HEK293 (cell line): ENCODE measurements around the gene LGALS4.

Experiments
- CTCF ChIA-PET: fragments of 350-600 bp; formaldehyde crosslinking; extraction: SDS; loops from one replicate; lab custom pipeline; 2021; ENCODE audit warnings: antibody characterized with exemption; lab: Yijun Ruan, JAX
- POLR2A ChIA-PET: fragments of 300-600 bp; formaldehyde crosslinking; extraction: SDS; loops from one replicate; lab custom pipeline; 2020; ENCODE audit warnings: antibody characterized with exemption, inconsistent platforms; lab: Yijun Ruan, JAX
- H3K27ac ChIP-seq: fragments of 200-500 bp; sonication (Bioruptor generic); 2 replicates; pipeline ENCODE4 v1.5.1; 2014; ENCODE audit warnings: low read depth, low read length, control low read depth, inconsistent platforms; ENCODE audit errors: extremely low read depth
- H3K36me3 ChIP-seq, 2 experiments: fragments of 200-500 bp in 1 of 2; sonication (Bioruptor generic) in 1 of 2; 1 replicate in 1 of 2; 2 replicates in 1 of 2; pipeline ENCODE4 v1.5.1; 2014 to 2017; ENCODE audit warnings: inconsistent platforms in 2 of 2, low read length in 2 of 2; ENCODE audit not compliant: control insufficient read depth in 2 of 2, insufficient read depth in 1 of 2
- H3K4me1 ChIP-seq: fragments of 200-500 bp; sonication (Bioruptor generic); 2 replicates; pipeline ENCODE4 v1.5.1; 2014; ENCODE audit warnings: mild to moderate bottlenecking, low read length, inconsistent platforms; ENCODE audit not compliant: control insufficient read depth, insufficient read depth
- H3K4me3 ChIP-seq: 2 replicates; pipeline ENCODE4 v1.5.1; 2011; ENCODE audit warnings: low read depth, mild to moderate bottlenecking, control low read depth, low read length, moderate library complexity
- H3K9me3 ChIP-seq: fragments of 200-500 bp; sonication (Bioruptor generic); 2 replicates; pipeline ENCODE4 v1.5.1; 2014; ENCODE audit warnings: low read depth, low read length, inconsistent platforms; ENCODE audit not compliant: control insufficient read depth, insufficient read depth
- FEZF1 ChIP-seq: fragments of 450-650 bp; formaldehyde crosslinking; IDR thresholded peaks from 2 replicates; pipeline ENCODE4 v1.5.1; 2016; ENCODE audit warnings: missing biosample characterization, missing genetic modification characterization
- GLIS1 ChIP-seq: fragments of 450-650 bp; formaldehyde crosslinking; IDR thresholded peaks from 2 replicates; pipeline ENCODE4 v1.5.1; 2016; ENCODE audit warnings: missing biosample characterization, missing genetic modification characterization
- GLIS2 ChIP-seq: fragments of 450-650 bp; formaldehyde crosslinking; IDR thresholded peaks from 2 replicates; pipeline ENCODE4 v1.5.1; 2016; ENCODE audit warnings: missing biosample characterization, missing genetic modification characterization
- KLF1 ChIP-seq: fragments of 450-650 bp; formaldehyde crosslinking; IDR thresholded peaks from 2 replicates; pipeline ENCODE4 v1.5.1; 2016; ENCODE audit warnings: missing biosample characterization, missing genetic modification characterization
- SP7 ChIP-seq: fragments of 450-650 bp; formaldehyde crosslinking; IDR thresholded peaks from 2 replicates; pipeline ENCODE4 v1.5.1; 2016; ENCODE audit warnings: missing biosample characterization, missing genetic modification characterization
- ZBTB20 ChIP-seq: fragments of 450-650 bp; formaldehyde crosslinking; IDR thresholded peaks from 2 replicates; pipeline ENCODE4 v1.5.1; 2016; ENCODE audit warnings: missing biosample characterization, missing genetic modification characterization
- ZBTB21 ChIP-seq: fragments of 450-650 bp; formaldehyde crosslinking; IDR thresholded peaks from 2 replicates; pipeline ENCODE4 v1.5.1; 2017; ENCODE audit warnings: missing biosample characterization, missing genetic modification characterization
- ZBTB48 ChIP-seq: fragments of 450-650 bp; formaldehyde crosslinking; IDR thresholded peaks from 2 replicates; pipeline ENCODE4 v1.5.1; 2016; ENCODE audit warnings: missing biosample characterization, missing genetic modification characterization
- ZFHX2 ChIP-seq: fragments of 450-650 bp; formaldehyde crosslinking; conservative IDR thresholded peaks from 2 replicates; pipeline ENCODE4 v1.5.1; 2016; ENCODE audit warnings: missing biosample characterization, missing genetic modification characterization
- ZIC2 ChIP-seq: fragments of 450-650 bp; formaldehyde crosslinking; IDR thresholded peaks from 2 replicates; pipeline ENCODE4 v1.5.1; 2016; ENCODE audit warnings: missing biosample characterization, missing genetic modification characterization
- ZNF121 ChIP-seq: fragments of 450-650 bp; formaldehyde crosslinking; IDR thresholded peaks from 2 replicates; pipeline ENCODE4 v1.5.1; 2016; ENCODE audit warnings: missing biosample characterization, missing genetic modification characterization
- ZNF16 ChIP-seq: fragments of 450-650 bp; formaldehyde crosslinking; IDR thresholded peaks from 2 replicates; pipeline ENCODE4 v1.5.1; 2016; ENCODE audit warnings: low read depth, missing biosample characterization, missing genetic modification characterization
- ZNF174 ChIP-seq: fragments of 450-650 bp; formaldehyde crosslinking; IDR thresholded peaks from 2 replicates; pipeline ENCODE4 v1.5.0; 2017; ENCODE audit warnings: missing biosample characterization, mild to moderate bottlenecking, missing genetic modification characterization
- ZNF23 ChIP-seq: fragments of 450-650 bp; formaldehyde crosslinking; IDR thresholded peaks from 2 replicates; pipeline ENCODE4 v1.5.1; 2016; ENCODE audit warnings: missing biosample characterization, missing genetic modification characterization, borderline replicate concordance
- ZNF335 ChIP-seq: fragments of 450-650 bp; formaldehyde crosslinking; conservative IDR thresholded peaks from 2 replicates; pipeline ENCODE4 v1.5.1; 2016; ENCODE audit warnings: missing biosample characterization, missing genetic modification characterization
- ZNF510 ChIP-seq: fragments of 450-650 bp; formaldehyde crosslinking; IDR thresholded peaks from 2 replicates; pipeline ENCODE4 v1.5.1; 2018; ENCODE audit warnings: mild to moderate bottlenecking, missing genetic modification characterization, missing biosample characterization; ENCODE audit not compliant: insufficient replicate concordance
- ZNF530 ChIP-seq: fragments of 450-650 bp; formaldehyde crosslinking; IDR thresholded peaks from 2 replicates; pipeline ENCODE4 v1.5.1; 2016; ENCODE audit warnings: low read depth, missing biosample characterization, missing genetic modification characterization
- ZNF544 ChIP-seq: fragments of 450-650 bp; formaldehyde crosslinking; IDR thresholded peaks from 2 replicates; pipeline ENCODE4 v1.5.0; 2017; ENCODE audit warnings: missing biosample characterization, missing genetic modification characterization
- ZNF571 ChIP-seq: fragments of 450-650 bp; formaldehyde crosslinking; IDR thresholded peaks from 2 replicates; pipeline ENCODE4 v1.5.0; 2017; ENCODE audit warnings: missing biosample characterization, missing genetic modification characterization
- ZNF596 ChIP-seq: fragments of 450-650 bp; IDR thresholded peaks from 2 replicates; pipeline ENCODE4 v1.5.0; 2018; ENCODE audit warnings: missing biosample characterization, mild to moderate bottlenecking, missing genetic modification characterization, moderate library complexity
- ZNF792 ChIP-seq: fragments of 450-650 bp; formaldehyde crosslinking; IDR thresholded peaks from 2 replicates; pipeline ENCODE4 v1.5.1; 2016; ENCODE audit warnings: missing biosample characterization, missing genetic modification characterization
- ZNF830 ChIP-seq: fragments of 450-650 bp; IDR thresholded peaks from 2 replicates; pipeline ENCODE4 v1.5.0; 2018; ENCODE audit warnings: missing biosample characterization, missing genetic modification characterization, low read depth, mild to moderate bottlenecking, moderate library complexity
- ZSCAN16 ChIP-seq: fragments of 450-650 bp; formaldehyde crosslinking; IDR thresholded peaks from 2 replicates; pipeline ENCODE4 v1.5.1; 2016; ENCODE audit warnings: missing biosample characterization, missing genetic modification characterization
- TF ChIP-seq, protein P1 (sequence below): fragments of 450-650 bp; formaldehyde crosslinking; IDR thresholded peaks from 2 replicates; pipeline ENCODE4 v1.5.1; 2016; ENCODE audit warnings: missing biosample characterization, missing genetic modification characterization
- TF ChIP-seq, protein P2 (sequence below): fragments of 450-650 bp; formaldehyde crosslinking; IDR thresholded peaks from 2 replicates; pipeline ENCODE4 v1.5.1; 2016; ENCODE audit warnings: missing biosample characterization, missing genetic modification characterization
- TF ChIP-seq, protein P3 (sequence below): fragments of 450-650 bp; IDR thresholded peaks from 2 replicates; pipeline ENCODE4 v1.5.1; 2018; ENCODE audit warnings: missing biosample characterization, mild to moderate bottlenecking, missing genetic modification characterization
- TF ChIP-seq, protein P4 (sequence below): fragments of 450-650 bp; formaldehyde crosslinking; IDR thresholded peaks from 2 replicates; pipeline ENCODE4 v1.5.1; 2017; ENCODE audit warnings: missing biosample characterization, missing genetic modification characterization

LGALS4 gene

DNA sequence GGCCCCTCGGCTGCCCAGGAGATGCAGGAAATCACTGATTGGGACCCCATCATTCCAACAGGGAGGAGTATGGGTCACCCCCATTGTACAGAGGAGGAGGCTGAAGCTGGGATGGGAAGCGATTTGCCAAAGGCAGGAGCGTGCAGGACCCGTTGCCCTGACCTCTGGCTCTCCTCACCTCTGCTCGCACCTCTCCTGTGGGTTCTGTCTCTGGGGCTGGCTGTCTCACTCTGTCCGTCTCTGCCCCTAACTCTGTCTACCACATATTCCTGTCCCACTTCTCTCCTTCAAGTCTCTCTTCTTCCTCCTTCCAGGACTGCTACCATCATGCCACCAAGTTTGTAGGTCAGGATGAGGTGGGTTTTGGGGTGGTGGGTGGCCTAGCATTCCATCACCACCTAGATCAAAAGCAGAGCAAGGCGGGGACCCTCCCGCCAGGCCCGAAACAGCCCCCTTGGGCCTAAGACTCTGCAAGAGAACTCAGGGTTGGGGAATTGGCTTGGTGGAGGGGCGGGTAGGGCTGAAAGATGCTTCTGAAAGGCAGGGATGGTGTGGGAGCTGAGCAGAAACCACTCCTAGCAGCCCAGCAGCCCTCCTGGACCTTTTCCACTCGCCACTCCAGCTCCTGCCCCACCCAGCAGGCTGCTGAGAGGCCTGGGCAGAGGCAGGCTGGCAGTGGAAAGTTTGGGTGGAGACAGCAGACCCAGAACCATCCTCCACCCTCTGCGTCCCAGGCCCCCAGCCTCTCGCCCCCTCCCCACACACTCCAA, 38.4 kb downstream of the LGALS4 start:
- TF ChIP-seq ZBTB48: no peak; the same call in 1 of the 2 replicates
- TF ChIP-seq, protein P1, sequence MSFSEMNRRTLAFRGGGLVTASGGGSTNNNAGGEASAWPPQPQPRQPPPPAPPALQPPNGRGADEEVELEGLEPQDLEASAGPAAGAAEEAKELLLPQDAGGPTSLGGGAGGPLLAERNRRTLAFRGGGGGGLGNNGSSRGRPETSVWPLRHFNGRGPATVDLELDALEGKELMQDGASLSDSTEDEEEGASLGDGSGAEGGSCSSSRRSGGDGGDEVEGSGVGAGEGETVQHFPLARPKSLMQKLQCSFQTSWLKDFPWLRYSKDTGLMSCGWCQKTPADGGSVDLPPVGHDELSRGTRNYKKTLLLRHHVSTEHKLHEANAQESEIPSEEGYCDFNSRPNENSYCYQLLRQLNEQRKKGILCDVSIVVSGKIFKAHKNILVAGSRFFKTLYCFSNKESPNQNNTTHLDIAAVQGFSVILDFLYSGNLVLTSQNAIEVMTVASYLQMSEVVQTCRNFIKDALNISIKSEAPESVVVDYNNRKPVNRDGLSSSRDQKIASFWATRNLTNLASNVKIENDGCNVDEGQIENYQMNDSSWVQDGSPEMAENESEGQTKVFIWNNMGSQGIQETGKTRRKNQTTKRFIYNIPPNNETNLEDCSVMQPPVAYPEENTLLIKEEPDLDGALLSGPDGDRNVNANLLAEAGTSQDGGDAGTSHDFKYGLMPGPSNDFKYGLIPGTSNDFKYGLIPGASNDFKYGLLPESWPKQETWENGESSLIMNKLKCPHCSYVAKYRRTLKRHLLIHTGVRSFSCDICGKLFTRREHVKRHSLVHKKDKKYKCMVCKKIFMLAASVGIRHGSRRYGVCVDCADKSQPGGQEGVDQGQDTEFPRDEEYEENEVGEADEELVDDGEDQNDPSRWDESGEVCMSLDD (tag by site-specific recombination): 0 out of 2 replicates have a peak, but pooled peaks have one; percentile 14
- peak; percentile 30; the same call in 1 of the 2 replicates for TF ChIP-seq ZBTB20
- no peak for TF ChIP-seq ZNF174 (tag by site-specific recombination)
- 0 out of 2 replicates have a peak, but pooled peaks have one; percentile 18 for TF ChIP-seq ZNF571
- peak; percentile 82 for TF ChIP-seq KLF1 (tag by site-specific recombination)
- 0 out of 2 replicates have a peak, but pooled peaks have one; percentile 9 for TF ChIP-seq ZNF544
- TF ChIP-seq, protein P2, sequence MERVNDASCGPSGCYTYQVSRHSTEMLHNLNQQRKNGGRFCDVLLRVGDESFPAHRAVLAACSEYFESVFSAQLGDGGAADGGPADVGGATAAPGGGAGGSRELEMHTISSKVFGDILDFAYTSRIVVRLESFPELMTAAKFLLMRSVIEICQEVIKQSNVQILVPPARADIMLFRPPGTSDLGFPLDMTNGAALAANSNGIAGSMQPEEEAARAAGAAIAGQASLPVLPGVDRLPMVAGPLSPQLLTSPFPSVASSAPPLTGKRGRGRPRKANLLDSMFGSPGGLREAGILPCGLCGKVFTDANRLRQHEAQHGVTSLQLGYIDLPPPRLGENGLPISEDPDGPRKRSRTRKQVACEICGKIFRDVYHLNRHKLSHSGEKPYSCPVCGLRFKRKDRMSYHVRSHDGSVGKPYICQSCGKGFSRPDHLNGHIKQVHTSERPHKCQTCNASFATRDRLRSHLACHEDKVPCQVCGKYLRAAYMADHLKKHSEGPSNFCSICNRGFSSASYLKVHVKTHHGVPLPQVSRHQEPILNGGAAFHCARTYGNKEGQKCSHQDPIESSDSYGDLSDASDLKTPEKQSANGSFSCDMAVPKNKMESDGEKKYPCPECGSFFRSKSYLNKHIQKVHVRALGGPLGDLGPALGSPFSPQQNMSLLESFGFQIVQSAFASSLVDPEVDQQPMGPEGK (tag by site-specific recombination): no peak
- Histone ChIP-seq H3K4me3 (no peak overlapping the region), H3K4me1 (no peaks in the 10 kb centered on the region), H3K36me3 (no peaks in the 10 kb centered on the region; a peak in 1 of 3 replicates), H3K27ac (no peak overlapping the region), H3K9me3 (no peaks in the 10 kb centered on the region)
- ChIA-PET CTCF (interaction anchor here (0.7 to 1.2 kb wide), 3 partner anchors 30 to 604 kb away, joined by 3 to 5 read pairs (median 3); no protein-coding TSS in a partner anchor), POLR2A (interaction anchor here (0.6 to 1.0 kb wide), 2 partner anchors 19 to 59 kb away, joined by 3 read pairs; no protein-coding TSS in a partner anchor)

DNA sequence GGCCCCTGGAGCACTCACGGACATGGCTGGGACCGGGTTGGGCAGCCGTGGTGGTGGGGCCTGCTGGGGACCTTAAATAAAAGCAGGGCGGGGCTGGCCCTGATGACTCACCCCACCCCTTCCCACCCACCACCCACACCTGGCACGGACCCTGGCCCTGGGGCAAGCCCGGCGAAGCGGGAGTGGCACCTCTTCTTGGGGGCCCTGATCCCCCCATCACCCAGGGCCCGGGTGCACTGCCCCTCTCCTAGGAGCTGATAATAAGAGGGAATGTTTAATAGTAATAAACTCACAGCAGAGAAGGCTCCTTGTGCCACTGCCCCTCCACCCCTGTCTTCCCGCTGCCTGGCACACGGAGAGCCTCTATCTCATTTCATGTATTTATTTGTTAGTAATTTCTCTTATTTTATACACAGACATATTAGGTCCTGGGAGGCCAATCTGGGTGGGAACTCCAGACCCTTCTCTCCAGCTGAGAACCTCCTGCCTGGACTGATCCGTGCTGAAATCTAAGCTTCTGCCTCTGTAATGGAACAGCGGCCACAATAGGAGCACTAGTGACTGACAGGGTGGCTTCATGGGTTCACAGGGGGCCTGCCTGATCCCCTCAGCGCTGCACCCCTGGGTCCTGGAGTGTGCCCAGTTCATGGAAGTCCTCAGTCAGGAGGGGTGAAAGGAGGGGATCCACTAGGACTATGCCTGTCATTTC, 39.1 kb downstream of the LGALS4 start, which contains the start of gene LGALS7:
TSS of gene LGALS7 (minus strand) at position 49 of the 709 bp plus-strand sequence. CDS start at position 24, 25 bp downstream.
- CTCF ChIA-PET: no interaction called here
- POLR2A ChIA-PET: no interaction called here
- TF ChIP-seq ZNF121 (tag by site-specific recombination) (no peak), ZNF792 (no peak), SP7 (tag by site-specific recombination) (0 out of 2 replicates have a peak, but pooled peaks have one; percentile 19), ZNF23 (tag by site-specific recombination) (no peak), ZBTB21 (tag by site-specific recombination) (no peak), ZNF16 (tag by site-specific recombination) (no peak), ZFHX2 (peak; percentile 47), ZSCAN16 (tag by site-specific recombination) (no peak), ZNF830 (tag by site-specific recombination) (no peak), ZNF596 (tag by site-specific recombination) (no peak), ZIC2 (tag by site-specific recombination) (peak; percentile 58), GLIS1 (tag by site-specific recombination) (peak; percentile 75), FEZF1 (tag by site-specific recombination) (no peak), ZNF510 (no peak), ZNF530 (no peak), GLIS2 (0 out of 2 replicates have a peak, but pooled peaks have one; percentile 37), ZNF335 (tag by site-specific recombination) (peak; percentile 68), KLF1 (tag by site-specific recombination) (peak; percentile 90)
- TF ChIP-seq, protein P3, sequence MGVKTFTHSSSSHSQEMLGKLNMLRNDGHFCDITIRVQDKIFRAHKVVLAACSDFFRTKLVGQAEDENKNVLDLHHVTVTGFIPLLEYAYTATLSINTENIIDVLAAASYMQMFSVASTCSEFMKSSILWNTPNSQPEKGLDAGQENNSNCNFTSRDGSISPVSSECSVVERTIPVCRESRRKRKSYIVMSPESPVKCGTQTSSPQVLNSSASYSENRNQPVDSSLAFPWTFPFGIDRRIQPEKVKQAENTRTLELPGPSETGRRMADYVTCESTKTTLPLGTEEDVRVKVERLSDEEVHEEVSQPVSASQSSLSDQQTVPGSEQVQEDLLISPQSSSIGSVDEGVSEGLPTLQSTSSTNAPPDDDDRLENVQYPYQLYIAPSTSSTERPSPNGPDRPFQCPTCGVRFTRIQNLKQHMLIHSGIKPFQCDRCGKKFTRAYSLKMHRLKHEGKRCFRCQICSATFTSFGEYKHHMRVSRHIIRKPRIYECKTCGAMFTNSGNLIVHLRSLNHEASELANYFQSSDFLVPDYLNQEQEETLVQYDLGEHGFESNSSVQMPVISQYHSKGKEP (tag by site-specific recombination): no peak
- TF ChIP-seq, protein P4, sequence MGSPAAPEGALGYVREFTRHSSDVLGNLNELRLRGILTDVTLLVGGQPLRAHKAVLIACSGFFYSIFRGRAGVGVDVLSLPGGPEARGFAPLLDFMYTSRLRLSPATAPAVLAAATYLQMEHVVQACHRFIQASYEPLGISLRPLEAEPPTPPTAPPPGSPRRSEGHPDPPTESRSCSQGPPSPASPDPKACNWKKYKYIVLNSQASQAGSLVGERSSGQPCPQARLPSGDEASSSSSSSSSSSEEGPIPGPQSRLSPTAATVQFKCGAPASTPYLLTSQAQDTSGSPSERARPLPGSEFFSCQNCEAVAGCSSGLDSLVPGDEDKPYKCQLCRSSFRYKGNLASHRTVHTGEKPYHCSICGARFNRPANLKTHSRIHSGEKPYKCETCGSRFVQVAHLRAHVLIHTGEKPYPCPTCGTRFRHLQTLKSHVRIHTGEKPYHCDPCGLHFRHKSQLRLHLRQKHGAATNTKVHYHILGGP (tag by site-specific recombination): no peak

More for the DNA sequence above, 39.1 kb downstream of the LGALS4 start, which contains the start of gene LGALS7:
- H3K4me1 ChIP-seq: no peaks in the 10 kb centered on the region
- no peak within 1 kb of the TSS for H3K27ac ChIP-seq
- H3K36me3 ChIP-seq: no peaks in the 10 kb centered on the region
- no peak within 1 kb of the TSS for H3K4me3 ChIP-seq
- no peaks in the 10 kb centered on the region for H3K9me3 ChIP-seq
